T1000 (cell line): ENCODE measurements around the gene NPHP4.
A peak's percentile ranks its signal among the peaks of the same experiment; 100 is the strongest.
"Not testable (repeated sequence)": the region's sequence is repeated elsewhere in the genome, so short reads cannot be mapped to it uniquely, and the experiment has no call there.

ENCODE experiments used
- DNase-seq: peaks from one replicate; lab custom pipeline; 2025; ENCODE audit warnings: mixed read lengths; lab: John Stamatoyannopoulos, UW

Gene NPHP4

GRCh38 chr1:6023346-6023745 is 31.1 kb upstream of the NPHP4 start:
- no peak for DNase-seq

DNA sequence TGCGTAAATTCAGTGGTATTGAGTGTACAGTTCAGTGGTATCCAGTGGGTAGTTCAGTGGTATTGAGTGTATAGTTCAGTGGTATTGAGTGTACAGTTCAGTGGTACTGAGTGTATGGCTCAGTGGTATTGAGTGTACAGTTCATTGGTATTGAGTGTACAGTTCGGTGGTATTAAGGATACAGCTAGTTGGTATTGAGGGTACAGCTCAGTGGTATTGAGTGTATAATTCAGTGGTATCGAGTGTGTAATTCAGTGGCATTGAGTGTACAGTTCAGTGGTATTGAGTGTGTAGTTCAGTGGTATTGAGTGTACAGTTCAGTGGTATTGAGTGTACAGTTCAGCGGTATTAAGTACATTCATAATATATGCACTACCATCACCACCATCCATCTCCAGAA is 30.0 kb upstream of the NPHP4 start:
- DNase-seq: no peak

- no peak for DNase-seq
These were observed 27.1 kb upstream of the NPHP4 start for GRCh38 chr1:6019166-6019845.

GRCh38 chr1:6017654-6018053 is 25.4 kb upstream of the NPHP4 start:
- not testable (repeated sequence) for DNase-seq

GRCh38 chr1:6016191-6016865 is 24.1 kb upstream of the NPHP4 start:
- peak; percentile 9 for DNase-seq

DNA sequence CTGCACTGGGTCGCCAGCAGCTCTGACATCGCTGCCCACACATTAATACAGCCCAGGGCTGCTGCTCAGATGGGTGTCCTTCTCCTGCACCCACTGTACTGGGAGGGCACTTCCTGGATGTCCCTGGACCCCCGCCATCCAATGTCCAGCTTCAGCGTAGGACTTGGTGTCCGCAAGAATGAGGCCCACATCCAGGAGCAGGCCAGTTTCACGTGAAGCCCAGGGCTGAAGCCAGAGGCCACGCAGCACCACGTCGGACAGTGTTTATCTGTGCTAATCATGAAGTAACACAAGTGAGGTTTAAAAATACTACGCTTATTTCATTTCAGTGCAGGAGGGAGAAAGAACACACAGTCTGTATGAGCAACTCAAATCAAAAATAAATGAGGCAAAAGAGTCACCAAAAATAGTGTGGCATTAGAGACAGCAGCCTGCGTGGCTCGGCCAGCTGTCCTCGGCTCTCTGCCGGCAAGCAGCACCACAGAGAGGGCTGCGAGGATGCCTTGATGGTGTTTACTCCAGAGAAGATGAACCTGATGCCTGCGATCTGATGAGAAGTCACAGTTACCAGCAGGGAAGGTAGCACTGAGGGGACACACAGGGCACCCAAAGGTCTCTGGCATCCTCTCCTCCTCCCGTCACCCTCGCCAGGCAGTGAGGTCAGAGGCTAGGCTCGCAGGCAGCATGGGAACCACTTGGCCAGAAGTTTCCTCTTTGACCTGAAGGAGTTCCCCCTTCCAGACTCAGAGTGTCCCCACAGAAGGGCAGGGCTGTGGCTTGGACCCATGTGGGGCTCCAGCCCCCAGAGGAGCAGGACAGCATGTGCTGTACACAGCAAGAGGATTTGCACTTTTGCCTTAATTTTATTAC is 22.1 kb upstream of the NPHP4 start:
- DNase-seq: no peak

DNA sequence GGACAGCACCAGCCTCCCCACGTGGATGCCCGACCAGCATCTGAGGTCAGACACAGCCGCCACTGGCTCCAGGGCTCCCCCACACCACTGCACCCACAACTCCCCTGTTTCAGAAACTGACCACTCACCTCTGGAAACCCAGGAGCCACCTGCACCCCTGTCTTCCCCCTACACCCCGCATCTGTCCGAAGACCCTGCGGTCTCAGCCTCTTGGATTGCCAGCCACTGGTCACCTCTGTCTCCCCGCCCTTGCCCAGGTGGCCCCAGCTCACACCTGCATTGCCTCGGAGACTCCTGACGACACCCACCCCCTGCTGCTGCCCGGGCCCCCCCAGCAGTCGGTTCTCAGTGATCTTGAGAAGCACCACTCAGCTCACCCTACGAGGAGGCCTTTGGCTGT is 21.3 kb upstream of the NPHP4 start:
- DNase-seq: no peak

GRCh38 chr1:6012529-6013318 is 20.5 kb upstream of the NPHP4 start:
- DNase-seq: no peak

- no peak for DNase-seq
These were observed 19.7 kb upstream of the NPHP4 start for GRCh38 chr1:6011946-6012258.

- no peak for DNase-seq
These were observed 19.1 kb upstream of the NPHP4 start for GRCh38 chr1:6011161-6011945.

GRCh38 chr1:6010554-6010953 is 18.3 kb upstream of the NPHP4 start:
- no peak for DNase-seq

GRCh38 chr1:6009120-6010040 is 17.2 kb upstream of the NPHP4 start:
- no peak for DNase-seq

DNA sequence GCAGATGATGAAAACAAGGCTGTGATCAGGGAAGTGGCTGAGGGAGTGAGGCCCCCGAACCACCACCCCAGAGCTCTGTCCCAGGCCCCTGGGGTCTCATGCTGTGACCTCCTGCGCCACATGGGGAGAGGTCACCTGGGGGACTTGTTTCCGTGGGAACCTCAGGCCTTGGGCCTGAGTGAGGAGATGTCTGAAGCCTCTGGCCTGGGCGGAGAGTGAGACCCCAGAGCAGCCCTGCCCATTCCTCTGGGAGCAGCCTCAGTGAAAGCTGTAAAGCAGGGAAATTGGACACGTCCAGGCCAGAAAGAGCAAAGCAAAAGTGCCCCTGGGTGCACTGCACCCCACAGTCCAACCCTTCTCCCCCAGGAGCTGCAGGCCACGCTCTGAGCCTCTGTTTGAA is 16.5 kb upstream of the NPHP4 start:
- no peak for DNase-seq

- DNase-seq: no peak
These were observed 15.8 kb upstream of the NPHP4 start for GRCh38 chr1:6008084-6008415.

DNA sequence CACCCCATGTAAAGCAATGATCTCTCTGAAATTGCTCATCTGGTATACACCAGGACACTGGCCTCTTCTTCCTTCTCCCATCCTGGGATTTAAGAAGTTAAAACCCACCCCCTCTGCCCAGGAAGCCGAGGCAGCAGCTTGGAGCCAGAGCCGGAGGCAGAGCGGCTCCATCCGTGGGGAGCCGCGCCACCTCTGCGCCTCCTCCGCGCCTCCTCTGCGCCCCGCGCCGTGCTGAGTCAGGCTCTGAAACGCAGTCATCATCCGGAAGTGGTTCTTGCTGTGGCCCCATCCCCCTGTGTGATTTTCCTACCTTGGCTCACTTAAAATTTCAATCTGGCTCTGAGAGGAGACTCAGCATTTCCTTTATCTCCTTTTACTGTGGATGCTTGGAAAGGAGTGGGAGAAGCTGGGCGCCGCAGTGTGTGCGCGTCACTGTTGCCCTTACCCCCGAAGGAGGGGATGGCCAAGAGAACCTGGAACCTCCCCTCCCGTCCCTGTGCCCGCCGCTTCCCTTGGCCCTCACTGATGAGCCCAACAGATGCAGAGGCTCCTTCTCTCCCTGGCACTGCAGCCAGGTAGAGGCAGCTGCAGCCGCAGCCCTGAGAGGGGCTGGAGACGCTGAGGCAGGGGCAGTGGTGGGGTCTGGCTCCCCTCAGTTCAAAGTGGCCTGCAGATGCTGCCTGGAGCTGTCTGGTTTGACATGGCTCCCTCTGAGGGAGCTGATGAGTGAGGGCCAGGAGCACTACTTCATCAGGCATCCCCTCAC is 15.3 kb upstream of the NPHP4 start:
- no peak for DNase-seq

DNA sequence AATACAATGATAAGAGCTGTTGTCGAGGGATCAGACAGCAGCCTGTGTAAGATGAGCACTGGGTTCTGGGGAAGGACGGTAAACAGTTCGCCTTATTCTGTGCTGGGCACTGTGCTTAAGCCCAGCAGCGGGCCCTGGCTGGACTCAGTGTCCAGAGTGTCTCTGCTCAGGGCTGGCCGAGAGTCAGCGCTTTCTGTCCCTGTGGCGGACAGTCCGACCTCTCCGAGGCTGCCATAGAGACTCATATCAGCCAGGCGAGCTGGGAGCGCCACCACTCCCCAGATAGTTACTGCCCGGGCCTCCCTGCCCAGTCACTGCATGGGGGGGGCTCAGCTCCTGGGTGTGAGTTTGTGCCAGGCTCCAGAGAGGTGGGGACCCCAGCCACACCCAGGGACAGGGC is 14.7 kb upstream of the NPHP4 start:
- DNase-seq: no peak

DNA sequence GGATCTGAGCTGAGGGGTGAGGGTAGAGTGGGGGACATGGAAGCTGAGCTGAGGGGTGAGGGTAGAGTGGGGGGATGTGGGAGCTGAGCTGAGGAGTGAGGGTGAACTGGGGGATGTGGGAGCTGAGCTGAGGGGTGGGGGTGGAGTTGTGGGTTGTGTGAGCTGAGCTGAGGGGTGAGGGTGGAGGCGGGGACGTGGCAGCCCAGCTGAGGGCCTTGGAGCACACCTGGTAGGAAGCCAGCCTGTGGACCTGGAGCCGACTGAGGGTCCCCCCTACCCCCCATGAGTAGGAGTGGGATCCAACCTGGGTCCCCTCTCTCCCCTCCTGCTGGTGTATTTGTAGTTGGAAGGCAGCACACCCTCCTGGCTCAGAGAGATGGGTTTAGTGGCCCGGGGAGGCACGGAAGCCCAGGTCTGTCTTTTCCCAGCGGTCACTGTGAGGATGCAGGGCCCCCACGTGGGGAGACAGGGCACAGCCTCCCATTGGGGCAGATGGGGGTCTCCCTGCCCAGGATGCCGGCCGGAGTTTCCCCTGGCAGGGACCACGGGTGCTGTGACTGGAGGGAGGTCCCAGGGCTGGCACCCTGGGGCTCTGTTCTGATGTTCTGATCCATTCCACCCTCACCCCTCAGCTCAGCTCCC is 13.2 kb upstream of the NPHP4 start:
- DNase-seq: no peak

- no peak for DNase-seq
These were observed 12.3 kb upstream of the NPHP4 start for GRCh38 chr1:6004412-6005123.
